AG04450 (cell line): ENCODE data around the gene POU2AF2. TPM values are rescaled to one million over a fixed set of nuclear protein-coding genes. Genes with fewer than 3 reads are reported as not detected.
"Not testable (repeated sequence)": the region's sequence is repeated elsewhere in the genome, so short reads cannot be mapped to it uniquely, and the experiment has no call there.

Experiments used
- CTCF ChIA-PET: fragments of 300-600, 350-600 bp; formaldehyde crosslinking; extraction: SDS; loops from one replicate; lab custom pipeline; 2022; ENCODE audit warnings: antibody characterized with exemption, inconsistent platforms; lab: Charles Lee
- POLR2A ChIA-PET: fragments of 350-600 bp; formaldehyde crosslinking; extraction: SDS; loops from one replicate; lab custom pipeline; 2021; ENCODE audit warnings: antibody characterized with exemption, inconsistent platforms; lab: Yijun Ruan, JAX
- DNase-seq: peaks from one replicate; pipeline ENCODE4 v3.0.0-alpha.2; 2011; ENCODE audit warnings: low read depth, low spot score
- H3K27ac ChIP-seq: one replicate; pipeline ENCODE4 v1.5.1; 2012; ENCODE audit warnings: low read depth, low read length, control low read depth
- H3K27me3 ChIP-seq: one replicate; pipeline ENCODE4 v1.6.0; 2012; ENCODE audit warnings: low read length; ENCODE audit not compliant: control insufficient read depth, insufficient read depth
- H3K4me3 ChIP-seq: 2 replicates; pipeline ENCODE4 v1.5.1; 2011; ENCODE audit warnings: mild to moderate bottlenecking, low read depth, low read length, control low read depth
- H3K9me3 ChIP-seq: 2 replicates; pipeline ENCODE4 v1.5.1; 2012; ENCODE audit warnings: low read length; ENCODE audit not compliant: control insufficient read depth, insufficient read depth
- polyA plus RNA-seq: library from polyadenylated mRNA; depleted of rRNA; stranded (reverse); fragments of >200 nt; gene quantifications from 2 replicates; pipeline ENCODE4 v1.2.3, GENCODE V29; 2011
- TF ChIP-seq, protein P1 (sequence below): IDR thresholded peaks from 2 replicates; pipeline ENCODE4 v1.5.1; 2011; ENCODE audit warnings: low read depth, low read length, control low read depth, inconsistent platforms

The POU2AF2 gene
- polyA plus RNA-seq, 1 experiment = not detected

DNA sequence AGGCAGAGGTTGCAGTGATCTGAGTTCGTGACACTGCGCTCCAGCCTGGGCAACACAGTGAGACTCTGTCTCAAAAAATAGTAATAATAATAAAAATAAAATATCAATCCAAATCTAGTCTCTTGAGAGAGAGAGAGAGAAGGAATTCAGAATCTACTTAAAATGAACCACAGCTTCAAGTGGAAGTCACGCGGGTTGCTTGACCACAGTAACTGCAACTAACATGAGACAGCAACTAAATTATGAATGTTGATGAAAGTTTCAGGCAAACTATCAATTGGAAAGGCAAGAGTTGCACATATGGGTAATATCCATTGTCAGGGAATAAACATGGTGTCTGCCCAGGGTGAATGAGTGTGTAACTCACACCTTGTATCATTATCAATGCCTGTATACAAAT lies 12.5 kb downstream of the POU2AF2 start:
- ChIA-PET POLR2A (no interaction called here), CTCF (no interaction called here)
- H3K27ac ChIP-seq = no peak overlapping the region
- H3K9me3 ChIP-seq = no peaks in the 10 kb centered on the region
- peaks cover 15% of the 10 kb centered on the region for H3K27me3 ChIP-seq
- TF ChIP-seq, protein P1, sequence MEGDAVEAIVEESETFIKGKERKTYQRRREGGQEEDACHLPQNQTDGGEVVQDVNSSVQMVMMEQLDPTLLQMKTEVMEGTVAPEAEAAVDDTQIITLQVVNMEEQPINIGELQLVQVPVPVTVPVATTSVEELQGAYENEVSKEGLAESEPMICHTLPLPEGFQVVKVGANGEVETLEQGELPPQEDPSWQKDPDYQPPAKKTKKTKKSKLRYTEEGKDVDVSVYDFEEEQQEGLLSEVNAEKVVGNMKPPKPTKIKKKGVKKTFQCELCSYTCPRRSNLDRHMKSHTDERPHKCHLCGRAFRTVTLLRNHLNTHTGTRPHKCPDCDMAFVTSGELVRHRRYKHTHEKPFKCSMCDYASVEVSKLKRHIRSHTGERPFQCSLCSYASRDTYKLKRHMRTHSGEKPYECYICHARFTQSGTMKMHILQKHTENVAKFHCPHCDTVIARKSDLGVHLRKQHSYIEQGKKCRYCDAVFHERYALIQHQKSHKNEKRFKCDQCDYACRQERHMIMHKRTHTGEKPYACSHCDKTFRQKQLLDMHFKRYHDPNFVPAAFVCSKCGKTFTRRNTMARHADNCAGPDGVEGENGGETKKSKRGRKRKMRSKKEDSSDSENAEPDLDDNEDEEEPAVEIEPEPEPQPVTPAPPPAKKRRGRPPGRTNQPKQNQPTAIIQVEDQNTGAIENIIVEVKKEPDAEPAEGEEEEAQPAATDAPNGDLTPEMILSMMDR = no peak
- H3K4me3 ChIP-seq = no peak overlapping the region
- DNase-seq = no peak

DNA sequence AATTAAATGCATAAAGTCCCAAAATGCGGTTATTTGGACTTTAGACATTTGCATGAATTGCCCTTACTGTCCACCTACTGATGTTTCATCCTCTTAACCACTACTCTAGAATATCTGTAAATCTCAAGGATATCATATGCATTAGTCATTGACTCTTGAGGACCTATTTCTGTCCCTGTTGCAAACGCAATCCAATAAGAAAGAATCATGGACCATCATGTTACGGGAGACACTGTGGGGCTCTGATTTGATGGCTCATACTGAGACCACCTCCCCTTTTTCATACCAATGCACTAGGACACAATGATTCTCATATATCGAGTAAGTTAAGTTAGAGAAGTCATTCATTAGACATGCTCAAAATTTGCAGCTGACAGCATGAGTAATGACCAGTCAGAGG lies 14.4 kb downstream of the POU2AF2 start:
- Histone ChIP-seq H3K9me3 (no peaks in the 10 kb centered on the region), H3K27ac (no peak overlapping the region), H3K27me3 (peaks cover 9% of the 10 kb centered on the region), H3K4me3 (no peak overlapping the region)
- ChIA-PET CTCF (no interaction called here), POLR2A (no interaction called here)
- TF ChIP-seq, protein P1 = no peak
- DNase-seq = no peak

DNA sequence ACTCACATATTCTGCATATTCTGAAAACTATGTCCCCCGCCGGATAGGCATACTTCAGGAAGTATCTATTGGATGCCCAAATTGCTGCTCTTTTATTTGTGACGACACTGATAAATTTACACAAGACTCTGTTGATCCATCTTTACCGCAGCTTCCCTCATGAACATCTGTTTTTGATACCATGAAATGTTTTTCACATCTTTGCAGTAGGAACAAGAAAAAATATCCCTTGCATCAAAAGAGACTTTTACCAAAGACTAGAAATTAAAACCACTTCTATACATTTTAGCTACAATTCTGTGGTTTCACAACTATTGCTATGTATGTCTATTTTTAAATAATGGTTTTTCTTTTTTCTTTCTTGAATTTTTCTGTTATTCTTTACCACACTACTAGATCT lies 15.3 kb downstream of the POU2AF2 start:
- DNase-seq = no peak
- Histone ChIP-seq H3K9me3 (no peaks in the 10 kb centered on the region), H3K4me3 (no peak overlapping the region), H3K27me3 (peaks cover 13% of the 10 kb centered on the region), H3K27ac (no peak overlapping the region)
- TF ChIP-seq, protein P1 = no peak
- ChIA-PET CTCF (no interaction called here), POLR2A (no interaction called here)

DNA sequence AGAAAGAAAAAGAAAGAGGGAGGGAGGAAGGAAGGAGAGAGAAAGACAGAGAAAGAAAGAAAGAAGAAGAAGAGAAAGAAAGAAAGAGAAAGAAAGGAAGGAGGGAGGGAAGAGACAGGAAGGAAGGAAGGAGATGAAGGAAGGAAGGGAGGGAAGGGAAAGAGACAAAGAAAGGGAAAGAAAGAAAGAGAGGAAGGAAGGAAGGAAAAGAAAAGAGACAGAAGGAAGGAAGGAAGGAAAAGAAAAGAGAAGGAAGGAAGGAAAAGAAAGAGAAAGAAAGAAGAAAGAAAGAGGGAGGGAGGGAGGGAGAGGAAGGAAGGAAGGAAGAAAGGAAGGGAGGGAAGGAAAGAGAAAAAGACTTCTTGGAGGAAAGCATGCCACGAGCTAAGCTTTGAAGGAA lies 19.1 kb downstream of the POU2AF2 start:
- TF ChIP-seq, protein P1 = no peak
- CTCF ChIA-PET = no interaction called here
- H3K27ac ChIP-seq = no peak overlapping the region
- POLR2A ChIA-PET = no interaction called here
- peaks cover 9% of the 10 kb centered on the region for H3K27me3 ChIP-seq
- no peaks in the 10 kb centered on the region for H3K9me3 ChIP-seq
- H3K4me3 ChIP-seq = no peak overlapping the region
- no peak for DNase-seq

DNA sequence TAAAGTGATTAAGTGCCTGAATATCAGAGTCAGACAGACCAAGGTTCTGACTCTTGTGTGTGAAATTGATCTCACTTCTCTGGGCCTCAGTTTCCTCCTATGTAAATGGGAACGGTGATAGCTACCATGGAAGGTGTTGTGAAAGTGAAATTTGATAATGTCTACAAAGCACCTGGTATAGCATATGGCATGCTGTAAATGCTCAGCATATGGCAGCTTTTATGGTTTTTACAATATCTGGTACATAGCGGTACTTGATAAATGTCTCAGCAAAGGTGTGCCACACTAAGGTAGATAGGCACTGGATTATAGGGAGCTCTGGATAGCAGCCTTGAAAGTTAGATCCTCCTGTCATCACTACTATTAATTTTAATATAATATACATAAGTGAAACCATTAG lies 19.9 kb downstream of the POU2AF2 start:
- TF ChIP-seq, protein P1 = no peak
- Histone ChIP-seq H3K9me3 (no peaks in the 10 kb centered on the region), H3K4me3 (no peak overlapping the region), H3K27ac (no peak overlapping the region), H3K27me3 (peaks cover 12% of the 10 kb centered on the region)
- no peak for DNase-seq
- ChIA-PET POLR2A (no interaction called here), CTCF (interaction anchor here (0.6 to 0.8 kb wide), 3 partner anchors 18 to 152 kb away, joined by 3 read pairs; no protein-coding TSS in a partner anchor)

DNA sequence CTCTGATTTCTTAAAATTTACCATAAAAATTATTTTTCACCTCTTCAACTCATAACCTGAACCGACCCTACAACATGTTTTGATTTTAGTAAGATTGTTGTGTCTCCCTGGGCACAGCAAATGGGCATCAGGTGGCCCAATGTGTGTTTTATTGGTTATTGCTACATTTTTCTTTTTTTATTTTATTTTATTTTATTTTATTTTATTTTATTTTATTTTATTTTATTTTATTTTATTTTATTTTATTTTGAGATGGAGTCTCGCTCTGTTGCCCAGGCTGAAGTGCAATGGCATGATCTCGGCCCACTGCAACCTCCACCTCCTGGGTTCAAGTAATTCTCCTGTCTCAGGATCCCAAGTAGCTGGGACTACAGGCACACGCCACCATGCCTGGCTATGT lies 22.8 kb downstream of the POU2AF2 start:
- H3K27ac ChIP-seq, DNase-seq, H3K9me3 ChIP-seq, POLR2A ChIA-PET, CTCF ChIA-PET, H3K4me3 ChIP-seq: not testable (repeated sequence)
- peaks cover 22% of the 10 kb centered on the region for H3K27me3 ChIP-seq
